NCI-H1092 treated with DMSO at 0.1 percent for 48 hours (cell line): ENCODE measurements around the gene SNX20.

Experiments used
- DNase-seq: peaks from one replicate; lab custom pipeline; 2025; lab: John Stamatoyannopoulos, UW

The SNX20 gene

DNA sequence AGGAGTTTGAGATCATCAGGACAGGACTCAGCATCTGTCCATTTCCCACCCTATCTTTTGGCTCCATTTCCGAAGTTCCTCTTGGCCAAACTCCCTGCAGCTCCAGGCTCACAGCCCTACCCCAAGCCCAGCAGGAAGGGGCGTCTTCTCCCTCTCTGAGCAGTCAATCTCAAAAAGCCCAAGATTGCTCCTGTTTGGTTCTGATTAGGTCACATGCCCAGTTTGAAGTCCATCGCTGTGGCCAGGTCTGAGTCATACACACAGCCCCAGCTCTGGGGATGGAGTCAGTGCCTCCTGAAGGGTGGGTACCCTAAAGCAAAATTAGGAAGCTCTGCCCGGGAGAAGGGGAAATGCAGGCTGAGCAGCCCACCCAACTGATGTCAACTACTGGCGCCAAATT is 23.9 kb downstream of the SNX20 start:
- DNase-seq, result no peak

DNA sequence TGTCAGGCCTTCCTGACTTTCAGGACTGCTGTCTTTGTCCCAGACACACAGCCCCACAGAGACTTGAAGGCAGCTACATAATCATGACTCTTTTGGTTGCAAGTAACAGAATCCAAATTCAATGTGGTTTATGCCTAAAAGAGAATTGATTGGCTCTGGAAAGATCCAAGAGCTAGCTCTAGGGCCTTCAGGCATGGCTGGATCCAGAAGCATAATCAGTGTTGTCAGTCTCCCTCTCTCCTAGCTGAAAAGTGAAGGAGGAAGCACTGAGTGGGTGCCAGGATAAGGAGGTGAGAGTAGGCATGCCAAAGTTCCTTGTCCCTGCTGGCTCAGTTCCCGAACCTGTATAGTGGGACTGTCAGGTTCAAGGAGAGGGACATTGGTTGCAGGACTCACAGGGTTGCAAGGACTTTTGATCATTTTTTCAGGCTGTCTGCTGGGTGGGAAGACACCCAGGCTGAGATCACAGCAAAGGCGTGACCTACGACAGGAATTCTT is 25.5 kb downstream of the SNX20 start:
- no peak for DNase-seq

DNA sequence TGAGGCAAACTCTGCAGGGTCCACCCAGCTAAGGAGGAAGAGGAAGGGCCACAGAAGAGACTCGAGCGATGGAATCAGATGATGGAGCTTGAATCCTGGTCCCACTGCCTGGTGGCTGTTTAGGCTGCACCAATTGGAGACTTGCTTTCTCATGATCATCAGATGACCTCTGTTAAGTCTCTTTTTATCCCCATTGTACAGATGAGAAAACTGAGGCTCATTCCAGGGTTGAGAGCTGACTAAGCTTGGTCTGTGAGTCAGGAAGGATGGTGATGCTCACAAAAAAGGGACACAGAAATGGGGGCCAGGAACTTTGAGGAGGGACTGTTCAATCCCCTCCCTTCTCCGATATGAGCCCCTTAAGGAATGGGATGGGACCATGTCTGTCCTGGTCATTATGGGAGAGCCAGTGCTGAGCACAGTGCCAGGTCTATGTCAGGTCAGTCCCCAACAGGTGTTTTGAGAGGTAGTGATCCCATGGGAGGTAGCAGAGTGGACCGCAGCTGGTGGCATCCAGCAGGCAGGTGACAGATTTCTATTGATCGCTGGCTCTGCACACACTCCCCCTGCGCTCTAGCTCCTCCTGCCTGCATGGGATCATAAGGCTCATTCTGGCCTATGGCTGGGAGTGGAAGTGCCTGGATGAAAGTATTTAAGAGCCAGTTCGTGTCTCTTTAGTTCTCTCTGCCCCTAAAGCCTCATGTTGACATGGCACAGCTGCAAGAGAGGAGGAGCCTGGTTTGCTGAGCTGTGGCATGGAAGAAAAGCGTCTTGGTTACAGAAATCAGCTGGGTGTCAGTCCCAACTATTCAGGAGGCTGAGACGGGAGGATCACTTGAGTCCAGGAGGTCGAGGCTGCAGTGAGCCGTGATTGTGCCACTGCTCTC is 27.2 kb downstream of the SNX20 start:
- DNase-seq, result peak; percentile 16

DNA sequence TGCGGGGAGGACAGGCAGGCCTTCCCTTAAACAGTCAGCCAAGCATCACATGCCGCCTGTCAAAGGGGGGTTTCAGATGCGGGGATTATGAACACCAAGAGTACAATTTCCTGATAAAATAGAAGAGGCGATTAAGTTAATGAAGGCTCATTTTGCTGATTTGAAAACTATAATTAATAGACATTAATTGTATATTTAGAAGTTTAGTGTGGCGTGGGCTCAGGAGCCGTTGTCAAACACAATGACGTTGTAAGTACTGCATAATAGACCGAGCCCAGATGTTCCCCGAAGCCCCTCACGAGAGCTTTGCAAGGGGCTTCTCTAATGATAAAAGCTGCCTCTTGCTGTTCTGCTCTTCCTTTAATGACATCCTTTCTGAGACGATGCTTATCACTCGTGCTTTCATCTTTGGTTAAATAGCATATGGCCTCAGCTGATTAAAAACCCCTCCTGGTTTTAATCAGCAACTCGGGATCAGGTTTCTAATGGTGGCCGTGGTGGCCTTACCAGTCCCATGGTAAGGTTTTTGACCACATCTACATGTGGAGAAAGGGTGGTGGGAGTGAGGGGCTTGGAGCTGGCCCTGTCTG is 28.2 kb downstream of the SNX20 start:
- DNase-seq, result no peak

DNA sequence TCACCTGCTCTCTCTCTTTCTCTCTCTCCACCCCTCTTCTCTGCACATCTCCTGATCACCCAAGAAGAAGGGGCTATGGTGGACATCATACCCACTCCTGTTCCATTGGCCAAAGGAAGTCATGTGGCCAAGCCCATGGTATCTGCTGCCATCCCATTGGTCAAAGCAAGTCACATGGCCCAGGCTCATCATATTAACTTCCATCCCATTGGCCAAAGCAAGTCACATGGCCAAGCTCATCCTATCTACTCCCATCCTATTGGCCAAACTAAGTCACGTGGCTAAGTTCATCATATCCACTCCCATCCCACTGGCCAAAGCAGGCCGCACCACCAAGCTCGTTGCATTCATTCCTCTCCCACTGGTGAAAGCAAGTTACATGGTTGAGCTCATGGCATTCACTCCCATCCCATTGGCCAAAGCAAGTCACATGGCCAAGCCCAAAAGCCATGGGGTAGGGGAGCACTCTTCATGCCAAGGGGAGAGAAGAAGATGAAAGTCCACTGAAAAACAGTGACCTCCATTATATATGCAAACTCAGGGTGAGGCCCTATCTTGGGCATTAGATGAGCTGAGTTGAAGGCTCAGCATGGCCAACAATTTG is 29.2 kb downstream of the SNX20 start:
- no peak for DNase-seq

DNA sequence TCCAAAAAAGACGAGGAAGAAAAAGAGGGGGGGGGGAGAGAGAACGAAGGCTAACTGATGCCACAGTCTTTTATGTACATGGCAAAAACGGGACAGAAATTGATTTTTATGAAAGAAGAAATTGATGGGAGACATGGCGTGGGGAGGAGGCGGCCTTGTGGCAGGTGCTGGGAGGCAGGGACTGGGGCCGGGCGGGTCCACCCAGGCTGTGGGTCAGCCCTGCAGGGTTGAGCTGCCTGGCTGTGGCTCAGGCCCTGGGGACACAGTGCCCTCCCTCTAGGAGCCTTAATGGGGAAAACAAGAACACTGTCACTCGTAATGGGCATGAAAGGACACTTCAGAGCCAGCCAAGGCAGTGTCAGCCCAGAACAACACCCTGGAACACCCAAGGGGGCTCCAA is 34.8 kb downstream of the SNX20 start:
- no peak for DNase-seq

DNA sequence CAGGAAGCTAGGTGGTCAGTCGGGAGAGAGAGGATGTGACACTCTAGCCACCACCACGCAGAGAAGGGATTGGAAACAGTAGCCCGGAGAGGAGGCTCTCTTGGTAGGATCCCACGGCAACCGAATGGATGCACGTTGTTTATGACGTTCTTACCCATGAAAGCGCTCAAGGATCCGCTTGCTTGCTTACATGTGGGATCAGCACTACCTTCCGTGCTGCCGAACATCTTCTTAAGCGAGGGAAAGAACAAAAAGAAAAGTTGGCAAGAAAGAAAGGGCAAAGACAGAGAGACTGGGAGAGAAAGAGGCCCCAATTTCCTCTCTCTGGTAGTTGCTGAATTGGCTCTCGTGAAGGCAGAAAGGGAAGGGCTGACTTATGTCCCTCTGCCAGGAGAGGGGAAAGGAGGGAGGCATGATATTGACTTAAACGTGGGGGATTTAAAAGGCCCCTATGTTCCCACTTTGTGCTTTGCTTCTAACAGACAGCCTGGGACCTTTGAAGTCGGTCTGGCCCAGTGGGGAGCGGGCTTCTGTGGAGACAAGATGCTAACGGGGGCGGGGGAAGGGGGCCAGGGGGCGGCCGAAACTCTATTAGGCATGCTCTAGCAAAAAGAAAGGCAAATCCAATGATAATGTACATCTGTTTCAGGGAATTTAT is 35.4 kb downstream of the SNX20 start:
- no peak for DNase-seq

DNA sequence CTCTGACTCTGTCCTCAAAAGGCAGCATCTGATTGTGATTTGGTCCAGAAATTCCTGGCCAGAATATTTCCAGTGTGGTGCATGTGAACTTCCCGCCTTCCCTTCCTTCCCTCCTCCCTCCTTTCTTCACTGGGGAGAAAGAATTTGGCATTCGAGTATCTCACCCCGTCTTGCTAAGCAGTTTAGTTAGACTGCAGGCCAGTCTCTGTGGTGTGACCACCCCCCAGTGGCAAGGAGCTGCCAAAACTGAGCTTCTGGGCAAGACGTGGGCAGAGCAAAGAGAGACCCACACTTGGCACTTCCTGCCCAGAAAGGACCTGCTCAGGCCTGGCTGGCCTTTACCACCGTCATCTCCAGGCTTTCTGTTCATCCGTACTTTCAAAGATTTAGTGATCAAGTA is 36.4 kb downstream of the SNX20 start:
- no peak for DNase-seq

DNA sequence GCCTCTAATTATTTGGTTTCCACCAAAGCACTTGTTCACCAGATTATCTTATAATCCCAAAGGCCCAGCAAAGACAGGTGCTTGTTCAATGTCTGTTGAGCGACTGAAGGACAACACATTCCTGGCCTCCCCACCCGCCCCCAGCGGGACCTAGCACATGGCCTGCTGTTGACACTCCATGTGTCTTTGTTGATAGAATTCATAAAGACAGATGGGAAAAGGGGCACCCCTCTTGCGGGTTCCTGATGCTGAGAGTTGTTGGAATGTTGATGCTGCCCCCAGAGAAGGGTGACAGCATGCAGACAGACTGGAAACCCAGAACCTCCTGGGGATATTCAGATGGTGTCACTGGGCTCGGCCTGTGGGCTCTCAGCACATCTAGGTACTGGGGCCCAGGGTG is 36.9 kb downstream of the SNX20 start:
- no peak for DNase-seq

DNA sequence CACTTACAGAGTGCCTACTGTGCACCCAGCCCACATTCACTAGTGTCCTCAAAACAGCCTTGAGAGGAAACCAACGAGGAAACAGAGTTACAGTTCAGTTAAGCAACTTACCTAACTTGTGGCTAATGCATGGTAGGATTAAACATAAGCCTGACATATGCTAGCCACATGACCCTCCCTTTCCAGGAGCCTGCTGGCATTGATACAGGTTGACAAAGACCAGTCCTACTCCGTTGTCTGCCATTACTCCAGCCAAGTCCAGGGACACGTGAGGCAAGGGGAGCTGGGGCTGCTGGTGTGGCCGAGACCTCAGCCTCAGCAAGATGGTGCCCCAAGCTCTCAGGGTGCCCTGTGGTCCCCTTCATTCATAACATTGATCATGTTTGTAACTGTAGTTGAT is 37.9 kb downstream of the SNX20 start:
- no peak for DNase-seq

DNA sequence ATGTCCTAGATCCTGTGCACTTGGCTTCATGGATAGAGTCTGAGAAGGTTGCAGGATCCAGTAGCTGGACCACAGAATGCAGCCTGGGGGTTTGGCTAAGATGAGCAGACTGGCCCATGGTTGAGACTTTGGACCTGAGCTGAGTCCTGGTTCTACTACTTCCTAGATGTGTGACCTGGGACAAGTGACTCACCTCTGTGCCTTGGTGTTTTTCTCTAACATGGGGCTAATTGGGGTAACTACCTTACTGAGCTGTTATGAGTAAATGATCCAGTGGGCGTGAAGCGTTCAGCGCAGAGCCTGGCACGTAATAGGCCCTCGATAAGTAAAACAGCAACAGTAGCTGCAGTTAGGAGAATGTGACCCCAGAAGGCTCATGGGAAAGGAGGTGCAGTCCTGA is 38.8 kb downstream of the SNX20 start:
- no peak for DNase-seq

DNA sequence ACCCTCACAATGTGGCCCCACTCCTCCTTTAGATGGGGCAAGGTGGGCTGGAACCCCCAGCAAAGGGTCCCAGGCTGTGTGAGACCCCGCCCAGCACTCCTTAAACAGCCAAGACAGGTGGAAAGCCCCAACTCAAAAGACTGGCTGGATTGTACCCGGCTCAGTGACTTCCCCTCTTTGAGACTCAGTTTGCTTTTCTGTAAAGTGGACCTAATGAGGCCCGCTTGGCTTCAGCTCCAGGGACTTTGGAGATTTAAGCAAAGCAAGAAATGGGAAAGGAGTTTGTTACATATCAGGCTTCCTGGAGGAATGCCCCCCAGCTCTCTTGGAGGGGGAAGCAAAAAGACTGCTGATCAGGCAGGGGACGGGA is 39.3 kb downstream of the SNX20 start:
- no peak for DNase-seq

DNA sequence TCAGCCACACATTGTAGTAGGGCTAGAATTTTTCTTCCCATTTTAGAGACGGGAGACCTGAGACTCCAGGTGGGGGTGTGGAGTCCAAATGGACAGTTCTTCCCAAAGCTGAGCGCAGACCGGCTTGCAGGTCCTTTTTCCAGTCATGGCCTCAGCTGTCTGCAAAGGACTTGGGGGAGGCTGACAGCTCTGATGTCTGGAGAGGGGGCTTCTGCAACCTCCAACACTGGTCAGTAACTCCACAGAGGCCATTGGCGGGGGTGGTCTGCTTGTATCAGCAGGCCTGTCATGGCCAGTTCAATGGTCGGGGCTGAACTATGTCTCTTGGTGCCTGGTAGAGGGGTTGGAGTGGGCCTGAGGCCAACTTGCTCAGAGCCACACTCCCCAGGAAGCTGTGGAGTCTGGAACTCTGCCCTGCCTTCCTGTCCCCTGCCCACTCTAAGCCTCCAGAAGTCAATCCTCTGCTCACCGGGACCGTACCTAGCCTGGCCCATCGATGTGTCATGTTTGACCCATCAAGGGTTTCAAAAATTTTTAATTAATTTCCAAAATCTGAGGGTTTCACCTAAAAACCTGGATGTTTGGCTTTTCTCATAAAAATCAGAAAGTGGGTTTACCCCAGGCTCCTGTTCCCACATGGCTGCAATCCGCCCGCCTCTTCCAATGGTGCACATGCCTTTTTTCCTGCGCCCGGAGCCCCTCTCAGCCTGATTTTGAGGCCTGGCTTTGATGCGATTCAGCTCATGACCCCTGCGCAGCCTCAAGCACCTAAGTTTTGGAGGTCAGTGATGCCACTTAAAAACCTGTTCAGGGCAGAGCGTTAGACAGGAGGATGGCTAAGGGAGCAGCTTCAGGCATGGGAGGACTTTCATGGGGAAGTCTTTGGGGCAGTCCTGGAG is 39.9 kb downstream of the SNX20 start:
- DNase-seq, result no peak

DNA sequence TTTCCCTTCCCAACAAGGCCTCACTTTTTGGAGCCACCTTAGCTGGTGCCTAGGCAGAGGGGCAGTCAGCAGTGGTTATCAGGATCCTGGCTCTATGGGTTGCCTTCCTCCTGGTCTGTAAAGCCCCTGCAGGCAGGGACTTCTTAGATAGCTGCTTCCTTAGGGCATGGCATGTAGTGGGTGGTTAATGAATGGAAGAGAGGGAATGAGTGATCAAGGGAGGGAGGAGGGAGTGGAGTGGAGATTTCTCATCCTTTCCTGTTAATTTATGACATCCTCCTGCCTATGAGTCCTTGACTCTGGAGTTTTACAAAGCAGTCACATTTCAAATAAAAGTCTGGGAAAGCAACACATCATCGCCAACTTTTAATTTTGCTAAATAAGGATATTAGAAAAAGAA is 40.7 kb downstream of the SNX20 start:
- DNase-seq, result no peak

DNA sequence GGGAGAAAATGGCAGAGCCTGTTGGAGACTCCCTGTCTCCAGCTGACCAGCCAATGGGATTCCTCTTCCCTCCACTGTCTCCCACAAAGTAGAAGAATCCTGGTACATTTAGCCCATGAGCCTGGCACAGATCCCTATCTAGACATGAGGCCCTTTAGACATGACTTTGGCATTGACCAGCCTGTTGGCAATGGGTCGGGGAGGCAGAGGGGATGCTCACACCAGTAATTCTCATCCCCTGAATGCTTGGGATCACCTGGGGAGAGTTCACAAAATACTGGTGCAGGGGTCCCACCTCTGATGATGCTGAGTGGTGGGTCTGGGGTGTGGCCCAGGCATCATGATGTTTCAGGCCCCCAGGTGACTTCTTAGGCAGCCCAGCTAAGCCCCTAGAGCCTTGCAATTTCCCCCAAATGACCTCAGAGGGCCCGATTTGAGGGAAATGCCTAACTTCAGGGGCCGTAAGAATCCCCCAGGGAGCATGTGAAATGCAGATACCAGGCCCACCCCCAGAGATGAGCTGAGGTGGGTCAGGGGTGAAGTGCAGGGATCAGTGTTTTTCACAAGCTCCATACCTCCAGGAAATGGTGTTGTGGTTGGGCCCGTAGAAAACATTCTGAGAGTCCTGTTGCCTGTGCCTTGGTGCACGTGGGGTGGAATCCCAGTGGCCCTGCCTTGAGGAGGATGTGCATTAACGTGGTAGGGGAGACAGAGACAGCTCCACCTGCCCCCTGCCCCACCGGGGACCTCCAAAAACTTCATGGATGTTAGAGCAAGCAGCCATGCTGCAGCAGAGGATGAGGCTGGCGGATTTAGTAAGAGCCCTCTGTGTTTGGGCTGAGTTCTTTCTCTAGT is 42.1 kb downstream of the SNX20 start:
- no peak for DNase-seq

DNA sequence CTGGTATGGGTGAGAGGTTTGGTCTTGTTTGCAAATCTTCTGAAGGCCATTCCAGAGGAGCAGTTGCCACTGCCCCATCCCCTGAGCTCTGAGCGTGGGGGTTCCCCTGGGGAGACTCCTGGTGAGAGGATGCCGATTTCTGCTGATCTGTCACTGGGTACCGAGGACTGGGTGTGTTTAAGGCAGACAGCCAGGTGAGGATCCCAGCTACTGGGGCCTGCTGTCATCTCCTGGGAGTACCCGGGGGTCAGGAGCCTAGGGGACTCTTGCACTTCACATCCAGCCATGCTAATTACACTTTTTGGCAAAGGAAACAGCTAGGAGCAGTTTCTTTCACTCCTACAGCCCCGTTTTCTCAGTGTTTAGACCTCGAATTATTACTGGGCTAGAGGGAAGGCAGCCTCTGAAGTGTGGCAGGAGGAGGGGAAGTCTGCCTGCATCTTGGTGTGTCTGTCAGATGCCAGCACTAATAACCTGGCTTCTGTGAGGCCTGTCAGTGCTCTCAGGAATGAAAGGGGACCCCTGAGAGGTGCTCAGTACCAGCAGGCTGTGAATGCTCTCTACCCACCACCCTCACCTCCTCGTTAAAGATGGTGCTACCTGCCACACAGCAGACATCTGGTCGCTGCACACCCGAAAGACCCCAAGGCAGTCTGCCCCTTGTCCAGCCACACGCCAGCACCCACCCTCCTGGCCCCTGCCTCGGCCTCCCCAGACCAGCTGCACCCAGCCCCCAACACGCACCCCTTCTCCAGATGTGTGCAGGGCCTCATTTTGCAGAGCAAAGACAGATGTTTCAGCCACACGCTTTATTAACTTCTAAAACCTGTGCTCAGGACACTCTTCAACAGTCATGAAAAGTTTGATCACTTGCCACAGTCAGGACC is 43.2 kb downstream of the SNX20 start:
- no peak for DNase-seq

DNA sequence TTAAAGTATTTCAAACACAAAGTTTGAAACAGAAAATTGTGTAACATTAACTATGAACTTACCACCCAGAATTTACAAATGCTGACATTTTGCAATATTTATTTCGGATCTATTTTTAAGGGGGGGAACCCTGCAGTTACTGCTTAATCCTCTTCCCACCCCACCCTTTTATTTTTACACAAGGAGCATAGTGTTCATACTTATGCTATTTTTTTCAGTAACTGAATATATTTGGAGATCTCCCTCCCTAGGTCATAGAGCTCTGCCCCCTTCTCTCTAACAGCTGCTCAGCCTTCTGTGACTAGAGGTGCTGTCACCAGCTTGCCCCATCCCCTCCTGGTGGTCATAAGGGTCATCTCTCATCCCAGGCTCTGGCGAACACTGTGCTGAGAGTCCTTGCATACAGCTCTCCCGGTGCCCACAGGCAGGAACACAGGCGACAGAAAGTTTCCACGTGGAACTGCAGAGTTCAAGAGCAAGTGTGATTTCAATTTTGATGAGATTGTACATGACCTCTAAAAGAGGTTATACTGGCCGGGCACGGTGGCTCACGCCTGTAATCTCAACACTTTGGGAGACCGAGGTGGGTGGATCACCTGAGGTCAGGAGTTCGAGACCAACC is 44.2 kb downstream of the SNX20 start:
- DNase-seq, result no peak

DNA sequence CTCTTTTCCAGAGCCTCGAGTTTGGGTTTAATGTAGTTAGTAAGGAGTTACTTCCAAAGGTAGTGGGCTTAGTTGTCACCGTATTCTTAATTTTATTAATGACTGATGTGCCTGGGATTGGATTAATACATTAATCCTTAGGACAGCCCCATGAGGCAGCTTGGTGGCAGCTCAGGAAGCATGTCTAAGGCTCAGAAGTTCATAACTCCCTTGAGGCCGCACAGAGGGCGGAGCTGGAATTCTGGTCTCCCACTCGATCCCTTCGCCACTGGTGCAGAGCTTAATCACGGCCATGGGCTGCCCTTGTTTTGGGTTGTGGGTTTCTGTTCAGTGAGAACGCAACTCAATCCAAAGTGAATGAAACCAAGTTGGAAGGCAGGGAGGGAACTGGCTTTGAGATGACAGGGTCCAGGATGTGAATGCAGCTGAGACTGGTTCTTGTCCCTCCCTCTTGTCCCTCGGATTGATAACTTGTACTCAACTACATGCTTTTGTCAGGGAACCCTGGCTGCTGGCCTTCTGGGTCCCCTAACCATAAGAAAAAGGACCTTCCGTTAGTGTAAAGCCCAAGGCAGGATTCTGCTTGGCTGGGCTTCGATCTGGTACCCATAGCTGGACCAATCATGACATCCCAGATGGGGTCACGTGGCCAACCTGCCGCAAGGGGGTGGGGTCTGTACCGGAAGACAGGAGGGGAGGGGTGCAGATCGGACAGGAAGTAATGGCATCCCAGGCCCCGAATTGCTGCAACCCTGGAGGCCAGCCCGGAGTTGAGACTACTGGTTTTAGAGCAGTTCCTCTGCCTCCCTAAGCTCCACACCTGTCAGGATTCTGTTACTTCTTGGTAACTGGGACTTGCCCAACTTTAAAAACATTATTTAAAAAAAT is 45.4 kb downstream of the SNX20 start:
- DNase-seq, result no peak
